K562 (cell line): ENCODE results near the gene LYPLA2. TPM values are rescaled to one million over a fixed set of nuclear protein-coding genes. Genes with fewer than 3 reads are reported as not detected.

Experiments used
- BCOR ChIP-seq: fragments of 450-650 bp; IDR thresholded peaks from 2 replicates; pipeline ENCODE4 v1.6.1; 2016
- C11orf30 ChIP-seq: fragments of 450-650 bp; IDR thresholded peaks from 2 replicates; pipeline ENCODE4 v1.6.1; 2016; ENCODE audit warnings: low read depth, mild to moderate bottlenecking
- HCFC1 ChIP-seq: IDR thresholded peaks from 2 replicates; pipeline ENCODE4 v1.6.1; 2012; ENCODE audit warnings: low read depth, low read length, improper control_type of control experiment
- JUN ChIP-seq, 2 experiments: sonication (generic) in 1 of 2; formaldehyde crosslinking in 1 of 2; IDR thresholded peaks; 2 replicates each; pipeline versions ENCODE4 v1.6.1 to v1.8.0; 2012 to 2022; ENCODE audit warnings: borderline replicate concordance in 2 of 2, mild to moderate bottlenecking in 2 of 2, improper control_type of control experiment in 1 of 2, low read depth in 1 of 2, low read length in 1 of 2, missing genetic modification reagents in 1 of 2
- LEF1 ChIP-seq: fragments of 450-650 bp; IDR thresholded peaks from 2 replicates; pipeline ENCODE4 v1.6.1; 2016; ENCODE audit warnings: mild to moderate bottlenecking
- PCBP1 ChIP-seq: fragments of 200-400 bp; formaldehyde crosslinking; IDR thresholded peaks from 2 replicates; pipeline ENCODE4 v1.6.1; 2018; ENCODE audit warnings: mild to moderate bottlenecking, low read depth, low read length; ENCODE audit not compliant: poor library complexity, severe bottlenecking
- PHB ChIP-seq: fragments of 250-450 bp; sonication (Bioruptor Pico); IDR thresholded peaks from 2 replicates; pipeline ENCODE4 v1.5.0; 2021
- SRSF3 ChIP-seq: fragments of 200-400 bp; formaldehyde crosslinking; IDR thresholded peaks from 2 replicates; pipeline ENCODE4 v1.6.1; 2016; ENCODE audit warnings: mild to moderate bottlenecking, low read length, moderate library complexity; ENCODE audit not compliant: insufficient read depth
- TAF1 ChIP-seq: IDR thresholded peaks from 2 replicates; pipeline ENCODE4 v1.6.1; 2011; ENCODE audit warnings: mild to moderate bottlenecking, low read length, moderate library complexity; ENCODE audit not compliant: insufficient read depth, control insufficient read depth, severe bottlenecking; ENCODE audit errors: extremely low read depth
- TAF15 ChIP-seq: fragments of 200-400 bp; formaldehyde crosslinking; IDR thresholded peaks from 2 replicates; pipeline ENCODE4 v1.6.1; 2017; ENCODE audit warnings: mild to moderate bottlenecking, low read depth, low read length, moderate library complexity
- TARDBP ChIP-seq: fragments of 450-650 bp; IDR thresholded peaks from 2 replicates; pipeline ENCODE4 v1.6.1; 2016
- YY1 ChIP-seq, 3 experiments: IDR thresholded peaks; 2 replicates each; pipeline ENCODE4 v1.6.1; 2011; ENCODE audit warnings: low read length in 2 of 3, mild to moderate bottlenecking in 2 of 3, moderate library complexity in 2 of 3, borderline replicate concordance in 1 of 3, control low read depth in 1 of 3, low read depth in 1 of 3; ENCODE audit not compliant: insufficient read depth in 3 of 3, insufficient replicate concordance in 2 of 3, control insufficient read depth in 1 of 3, insufficient read length in 1 of 3; ENCODE audit errors: extremely low read depth in 1 of 3
- polyA plus RNA-seq, 8 experiments: library from polyadenylated mRNA; depleted of rRNA in 4 of 8; stranded (reverse) in 5 of 8; unstranded in 3 of 8; fragments of >200 nt; fragmentation: Nextera tagmentation in 2 of 8; fragmentation: Illumina TruSeq in 1 of 8; extraction: Ambion mirVana in 2 of 8; extraction: Trizol in 1 of 8; gene quantifications; 2 replicates each; pipeline versions ENCODE4 v1.2.1 to v1.2.3, GENCODE V29; 2011 to 2014; ENCODE audit warnings: inconsistent platforms in 1 of 8, missing spikeins in 1 of 8
- total RNA-seq, 7 experiments: library from RNA; depleted of rRNA in 6 of 7; stranded (reverse); fragments of >200 nt in 6 of 7; fragmentation: Illumina TruSeq in 2 of 7; extraction: Trizol in 2 of 7; gene quantifications; 2 replicates each; pipeline versions ENCODE4 v1.2.1 to v1.2.3, GENCODE V29; 2011 to 2021; ENCODE audit warnings: low replicate concordance in 1 of 7
- TF ChIP-seq, protein P1 (sequence below): sonication (generic); formaldehyde crosslinking; IDR thresholded peaks from 2 replicates; pipeline ENCODE4 v1.5.0; 2020; ENCODE audit warnings: missing genetic modification reagents
- TF ChIP-seq, protein P2 (sequence below): sonication (generic); IDR thresholded peaks from 2 replicates; pipeline ENCODE4 v1.6.1; 2016
- TF ChIP-seq, protein P3 (sequence below): fragments of 450-650 bp; IDR thresholded peaks from 2 replicates; pipeline ENCODE4 v1.6.1; 2016; ENCODE audit warnings: low read depth
- TF ChIP-seq, protein P4 (sequence below): fragments of 450-650 bp; formaldehyde crosslinking; IDR thresholded peaks from 2 replicates; pipeline ENCODE4 v1.4.0; 2020; ENCODE audit warnings: mild to moderate bottlenecking, mixed read lengths

The LYPLA2 gene
- total and polyA plus RNA-seq, 9 of the 15 experiments (the other 6 are each of a cell fraction or from before 2014, with no cell fraction given): 3.9 to 128 (median 60.1) TPM

DNA sequence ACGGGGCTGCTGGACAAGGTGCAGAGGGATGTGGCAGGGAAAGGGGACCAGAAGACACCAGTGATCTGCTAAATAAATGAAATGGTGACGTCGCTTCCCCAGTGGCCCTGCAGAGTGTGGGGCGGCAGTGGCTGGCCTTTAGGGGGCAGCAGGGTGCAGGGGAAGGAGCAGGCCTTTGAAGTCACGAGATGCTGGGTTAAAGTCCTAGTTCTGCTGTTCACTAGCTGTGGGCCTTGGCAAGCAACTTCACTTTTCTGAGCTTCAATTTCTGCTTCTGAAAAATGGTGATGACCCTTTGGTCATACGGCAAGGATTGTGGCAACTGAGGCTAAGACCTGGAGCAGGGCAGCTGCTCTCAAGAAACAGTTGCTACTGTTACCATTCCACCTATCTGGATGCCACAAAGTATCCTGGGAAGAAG lies 18.8 kb downstream of the LYPLA2 start (continued):
- TF ChIP-seq, protein P1, sequence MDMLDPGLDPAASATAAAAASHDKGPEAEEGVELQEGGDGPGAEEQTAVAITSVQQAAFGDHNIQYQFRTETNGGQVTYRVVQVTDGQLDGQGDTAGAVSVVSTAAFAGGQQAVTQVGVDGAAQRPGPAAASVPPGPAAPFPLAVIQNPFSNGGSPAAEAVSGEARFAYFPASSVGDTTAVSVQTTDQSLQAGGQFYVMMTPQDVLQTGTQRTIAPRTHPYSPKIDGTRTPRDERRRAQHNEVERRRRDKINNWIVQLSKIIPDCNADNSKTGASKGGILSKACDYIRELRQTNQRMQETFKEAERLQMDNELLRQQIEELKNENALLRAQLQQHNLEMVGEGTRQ: peak; percentile 52; the same call in 1 of the 2 replicates
- TF ChIP-seq SRSF3 (no peak), TAF1 (no peak), LEF1 (peak; percentile 99), JUN (IDR thresholded peaks at IDR 0.05; ENCODE audit: borderline replicate concordance, low read depth, low read length) (peak; percentile 34; the same call in 1 of the 2 replicates), JUN (CRISPR knock-in tag; IDR thresholded peaks at IDR 0.05; ENCODE audit: borderline replicate concordance) (no peak), C11orf30 (no peak), PHB (CRISPR knock-in tag) (no peak), YY1 (IDR thresholded peaks at IDR 0.05; ENCODE audit: borderline replicate concordance in 1 of 3, control insufficient read depth in 1 of 3, extremely low read depth in 1 of 3, insufficient read depth in 3 of 3, insufficient read length in 1 of 3, insufficient replicate concordance in 2 of 3, low read depth in 1 of 3, low read length in 2 of 3) (peak in 1 of 3 experiments; percentile 36), HCFC1 (peak; percentile 37; the same call in 1 of the 2 replicates), BCOR (0 out of 2 replicates have a peak, but pooled peaks have one; percentile 47), TARDBP (0 out of 2 replicates have a peak, but pooled peaks have one; percentile 71), TAF15 (no peak), PCBP1 (no peak)
- TF ChIP-seq, protein P2, sequence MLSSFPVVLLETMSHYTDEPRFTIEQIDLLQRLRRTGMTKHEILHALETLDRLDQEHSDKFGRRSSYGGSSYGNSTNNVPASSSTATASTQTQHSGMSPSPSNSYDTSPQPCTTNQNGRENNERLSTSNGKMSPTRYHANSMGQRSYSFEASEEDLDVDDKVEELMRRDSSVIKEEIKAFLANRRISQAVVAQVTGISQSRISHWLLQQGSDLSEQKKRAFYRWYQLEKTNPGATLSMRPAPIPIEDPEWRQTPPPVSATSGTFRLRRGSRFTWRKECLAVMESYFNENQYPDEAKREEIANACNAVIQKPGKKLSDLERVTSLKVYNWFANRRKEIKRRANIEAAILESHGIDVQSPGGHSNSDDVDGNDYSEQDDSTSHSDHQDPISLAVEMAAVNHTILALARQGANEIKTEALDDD: peak; percentile 93
- TF ChIP-seq, protein P3, sequence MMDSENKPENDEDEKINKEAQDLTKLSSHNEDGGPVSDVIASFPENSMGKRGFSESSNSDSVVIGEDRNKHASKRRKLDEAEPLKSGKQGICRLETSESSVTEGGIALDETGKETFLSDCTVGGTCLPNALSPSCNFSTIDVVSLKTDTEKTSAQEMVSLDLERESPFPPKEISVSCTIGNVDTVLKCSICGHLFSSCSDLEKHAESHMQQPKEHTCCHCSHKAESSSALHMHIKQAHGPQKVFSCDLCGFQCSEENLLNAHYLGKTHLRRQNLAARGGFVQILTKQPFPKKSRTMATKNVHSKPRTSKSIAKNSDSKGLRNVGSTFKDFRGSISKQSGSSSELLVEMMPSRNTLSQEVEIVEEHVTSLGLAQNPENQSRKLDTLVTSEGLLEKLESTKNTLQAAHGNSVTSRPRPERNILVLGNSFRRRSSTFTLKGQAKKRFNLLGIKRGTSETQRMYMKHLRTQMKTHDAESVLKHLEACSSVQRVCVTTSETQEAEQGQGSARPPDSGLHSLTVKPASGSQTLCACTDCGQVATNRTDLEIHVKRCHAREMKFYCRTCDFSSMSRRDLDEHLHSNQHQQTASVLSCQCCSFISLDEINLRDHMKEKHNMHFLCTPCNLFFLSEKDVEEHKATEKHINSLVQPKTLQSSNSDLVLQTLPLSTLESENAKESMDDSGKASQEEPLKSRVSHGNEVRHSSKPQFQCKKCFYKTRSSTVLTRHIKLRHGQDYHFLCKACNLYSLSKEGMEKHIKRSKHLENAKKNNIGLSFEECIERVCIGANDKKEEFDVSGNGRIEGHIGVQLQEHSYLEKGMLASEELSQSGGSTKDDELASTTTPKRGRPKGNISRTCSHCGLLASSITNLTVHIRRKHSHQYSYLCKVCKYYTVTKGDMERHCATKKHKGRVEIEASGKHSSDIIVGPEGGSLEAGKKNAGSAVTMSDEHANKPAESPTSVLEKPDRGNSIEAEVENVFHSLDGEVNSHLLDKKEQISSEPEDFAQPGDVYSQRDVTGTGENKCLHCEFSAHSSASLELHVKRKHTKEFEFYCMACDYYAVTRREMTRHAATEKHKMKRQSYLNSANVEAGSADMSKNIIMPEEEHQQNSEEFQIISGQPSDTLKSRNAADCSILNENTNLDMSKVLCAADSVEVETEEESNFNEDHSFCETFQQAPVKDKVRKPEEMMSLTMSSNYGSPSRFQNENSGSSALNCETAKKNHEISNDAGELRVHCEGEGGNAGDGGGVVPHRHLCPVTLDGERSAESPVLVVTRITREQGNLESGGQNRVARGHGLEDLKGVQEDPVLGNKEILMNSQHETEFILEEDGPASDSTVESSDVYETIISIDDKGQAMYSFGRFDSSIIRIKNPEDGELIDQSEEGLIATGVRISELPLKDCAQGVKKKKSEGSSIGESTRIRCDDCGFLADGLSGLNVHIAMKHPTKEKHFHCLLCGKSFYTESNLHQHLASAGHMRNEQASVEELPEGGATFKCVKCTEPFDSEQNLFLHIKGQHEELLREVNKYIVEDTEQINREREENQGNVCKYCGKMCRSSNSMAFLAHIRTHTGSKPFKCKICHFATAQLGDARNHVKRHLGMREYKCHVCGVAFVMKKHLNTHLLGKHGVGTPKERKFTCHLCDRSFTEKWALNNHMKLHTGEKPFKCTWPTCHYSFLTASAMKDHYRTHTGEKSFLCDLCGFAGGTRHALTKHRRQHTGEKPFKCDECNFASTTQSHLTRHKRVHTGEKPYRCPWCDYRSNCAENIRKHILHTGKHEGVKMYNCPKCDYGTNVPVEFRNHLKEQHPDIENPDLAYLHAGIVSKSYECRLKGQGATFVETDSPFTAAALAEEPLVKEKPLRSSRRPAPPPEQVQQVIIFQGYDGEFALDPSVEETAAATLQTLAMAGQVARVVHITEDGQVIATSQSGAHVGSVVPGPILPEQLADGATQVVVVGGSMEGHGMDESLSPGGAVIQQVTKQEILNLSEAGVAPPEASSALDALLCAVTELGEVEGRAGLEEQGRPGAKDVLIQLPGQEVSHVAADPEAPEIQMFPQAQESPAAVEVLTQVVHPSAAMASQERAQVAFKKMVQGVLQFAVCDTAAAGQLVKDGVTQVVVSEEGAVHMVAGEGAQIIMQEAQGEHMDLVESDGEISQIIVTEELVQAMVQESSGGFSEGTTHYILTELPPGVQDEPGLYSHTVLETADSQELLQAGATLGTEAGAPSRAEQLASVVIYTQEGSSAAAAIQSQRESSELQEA: peak; percentile 37; the same call in 1 of the 2 replicates
- TF ChIP-seq, protein P4, sequence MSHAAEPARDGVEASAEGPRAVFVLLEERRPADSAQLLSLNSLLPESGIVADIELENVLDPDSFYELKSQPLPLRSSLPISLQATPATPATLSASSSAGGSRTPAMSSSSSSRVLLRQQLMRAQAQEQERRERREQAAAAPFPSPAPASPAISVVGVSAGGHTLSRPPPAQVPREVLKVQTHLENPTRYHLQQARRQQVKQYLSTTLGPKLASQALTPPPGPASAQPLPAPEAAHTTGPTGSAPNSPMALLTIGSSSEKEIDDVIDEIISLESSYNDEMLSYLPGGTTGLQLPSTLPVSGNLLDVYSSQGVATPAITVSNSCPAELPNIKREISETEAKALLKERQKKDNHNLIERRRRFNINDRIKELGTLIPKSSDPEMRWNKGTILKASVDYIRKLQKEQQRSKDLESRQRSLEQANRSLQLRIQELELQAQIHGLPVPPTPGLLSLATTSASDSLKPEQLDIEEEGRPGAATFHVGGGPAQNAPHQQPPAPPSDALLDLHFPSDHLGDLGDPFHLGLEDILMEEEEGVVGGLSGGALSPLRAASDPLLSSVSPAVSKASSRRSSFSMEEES (CRISPR knock-in tag): peak; percentile 86
